Neutrophil (primary cell): ENCODE results near the gene FXYD3.
"Not testable (repeated sequence)": the region's sequence is repeated elsewhere in the genome, so short reads cannot be mapped to it uniquely, and the experiment has no call there.

ENCODE experiments used
- H3K27ac ChIP-seq: fragments of 200-600 bp; sonication (generic); 2 replicates; pipeline ENCODE4 v1.5.1; 2016; ENCODE audit warnings: mild to moderate bottlenecking, moderate library complexity
- H3K27me3 ChIP-seq: fragments of 200-600 bp; sonication (generic); 2 replicates; pipeline ENCODE4 v1.6.0; 2016; ENCODE audit warnings: mild to moderate bottlenecking
- H3K36me3 ChIP-seq: fragments of 200-600 bp; sonication (generic); 2 replicates; pipeline ENCODE4 v1.5.1; 2017
- H3K4me1 ChIP-seq, 2 experiments: fragments of 200-600 bp in 1 of 2; sonication (generic) in 1 of 2; 1 replicate in 1 of 2; 2 replicates in 1 of 2; pipeline versions ENCODE4 v1.5.1 to v1.6.1; 2013 to 2016; ENCODE audit warnings: low read depth in 1 of 2, low read length in 1 of 2, mild to moderate bottlenecking in 1 of 2, moderate library complexity in 1 of 2; ENCODE audit not compliant: control insufficient read depth in 1 of 2, insufficient read depth in 1 of 2
- H3K4me3 ChIP-seq, 2 experiments: fragments of 200-600 bp in 1 of 2; sonication (generic) in 1 of 2; 1 replicate in 1 of 2; 2 replicates in 1 of 2; pipeline ENCODE4 v1.5.1; 2013 to 2016; ENCODE audit warnings: low read depth in 1 of 2, low read length in 1 of 2, mild to moderate bottlenecking in 1 of 2, moderate library complexity in 1 of 2
- H3K9me3 ChIP-seq: fragments of 200-600 bp; sonication (generic); 2 replicates; pipeline ENCODE4 v1.5.1; 2016
- CTCF ChIP-seq: fragments of 200-600 bp; sonication (generic); IDR thresholded peaks from 2 replicates; pipeline ENCODE4 v1.5.1; 2016; ENCODE audit warnings: antibody characterized with exemption

FXYD3 gene

GRCh38 chr19:35128398-35129057 lies 12.9 kb downstream of the FXYD3 start:
- Histone ChIP-seq H3K27ac (no peak overlapping the region), H3K27me3 (no peaks in the 10 kb centered on the region), H3K9me3 (no peaks in the 10 kb centered on the region), H3K4me3 (no peak overlapping the region), H3K4me1 (peaks cover 8 to 9% of the 10 kb centered on the region in 2 experiments), H3K36me3 (no peaks in the 10 kb centered on the region)
- no peak for TF ChIP-seq CTCF

GRCh38 chr19:35129724-35130274 lies 14.2 kb downstream of the FXYD3 start:
- not testable (repeated sequence) for H3K36me3 ChIP-seq, H3K4me3 ChIP-seq, H3K27ac ChIP-seq, H3K9me3 ChIP-seq, H3K4me1 ChIP-seq, H3K27me3 ChIP-seq

GRCh38 chr19:35130761-35131720 lies 15.4 kb downstream of the FXYD3 start:
- Histone ChIP-seq H3K27ac (no peak overlapping the region), H3K4me3 (no peak overlapping the region), H3K9me3 (no peaks in the 10 kb centered on the region), H3K36me3 (no peaks in the 10 kb centered on the region), H3K27me3 (no peaks in the 10 kb centered on the region), H3K4me1 (peaks cover 0 to 5% of the 10 kb centered on the region in 2 experiments)
- no peak for TF ChIP-seq CTCF

- H3K9me3 ChIP-seq: no peaks in the 10 kb centered on the region
- H3K27me3 ChIP-seq: no peaks in the 10 kb centered on the region
- H3K4me1 ChIP-seq: peaks cover 0 to 5% of the 10 kb centered on the region in 2 experiments
- TF ChIP-seq CTCF: no peak
- no peak overlapping the region for H3K27ac ChIP-seq
- no peak overlapping the region for H3K4me3 ChIP-seq
- H3K36me3 ChIP-seq: no peaks in the 10 kb centered on the region
These were observed 16.6 kb downstream of the FXYD3 start for GRCh38 chr19:35132254-35132653.

GRCh38 chr19:35133826-35134225 lies 18.2 kb downstream of the FXYD3 start:
- H3K36me3 ChIP-seq: no peaks in the 10 kb centered on the region
- peaks cover 2 to 7% of the 10 kb centered on the region in 2 experiments for H3K4me1 ChIP-seq
- H3K27ac ChIP-seq: no peak overlapping the region
- no peaks in the 10 kb centered on the region for H3K27me3 ChIP-seq
- H3K4me3 ChIP-seq: no peak overlapping the region
- TF ChIP-seq CTCF: no peak
- no peaks in the 10 kb centered on the region for H3K9me3 ChIP-seq
